ENCODE measurements around the gene ZC3H12D.
A peak's percentile ranks its signal among the peaks of the same experiment; 100 is the strongest.
"Not testable (repeated sequence)": the region's sequence is repeated elsewhere in the genome, so short reads cannot be mapped to it uniquely, and the experiment has no call there.

The ZC3H12D gene

DNA sequence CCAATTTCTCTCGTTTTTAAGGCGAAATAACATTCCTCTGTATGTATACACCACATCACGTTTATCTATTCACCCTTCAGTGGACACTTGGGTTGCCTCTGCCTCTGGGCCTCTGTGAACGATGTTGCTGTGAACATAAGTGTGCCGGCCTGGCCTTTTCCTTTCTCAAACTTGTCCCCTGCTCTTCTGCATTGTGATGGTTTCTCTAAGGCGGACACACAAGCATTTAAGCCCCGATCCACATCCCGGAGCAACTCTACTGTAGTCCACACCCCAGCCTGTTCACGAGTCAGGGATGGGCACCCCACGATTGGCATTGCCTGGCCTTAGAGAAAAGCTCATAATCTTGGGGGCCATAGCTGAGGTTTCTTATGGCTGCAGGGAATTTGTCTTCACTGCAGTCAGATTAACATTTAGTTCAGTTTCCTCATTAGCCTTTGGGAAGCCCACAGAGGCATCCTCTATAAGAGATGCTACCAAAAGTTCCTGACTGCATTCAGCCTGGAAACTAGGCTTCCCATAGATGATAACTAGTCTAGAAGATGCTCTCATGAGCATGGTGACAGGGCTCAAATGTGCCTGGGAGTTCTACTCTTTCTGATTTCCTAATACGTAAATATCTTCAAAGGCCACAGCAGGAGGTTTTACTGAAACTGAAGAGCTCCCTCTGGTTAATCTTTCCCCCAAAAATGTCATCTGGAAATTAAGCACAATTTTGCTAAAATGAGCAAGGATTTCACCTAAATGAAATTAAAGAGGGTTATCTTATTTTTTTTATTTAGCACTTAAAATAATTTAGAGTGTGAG lies 762 bp downstream of the ZC3H12D start:
- no peak for DNase-seq

DNA sequence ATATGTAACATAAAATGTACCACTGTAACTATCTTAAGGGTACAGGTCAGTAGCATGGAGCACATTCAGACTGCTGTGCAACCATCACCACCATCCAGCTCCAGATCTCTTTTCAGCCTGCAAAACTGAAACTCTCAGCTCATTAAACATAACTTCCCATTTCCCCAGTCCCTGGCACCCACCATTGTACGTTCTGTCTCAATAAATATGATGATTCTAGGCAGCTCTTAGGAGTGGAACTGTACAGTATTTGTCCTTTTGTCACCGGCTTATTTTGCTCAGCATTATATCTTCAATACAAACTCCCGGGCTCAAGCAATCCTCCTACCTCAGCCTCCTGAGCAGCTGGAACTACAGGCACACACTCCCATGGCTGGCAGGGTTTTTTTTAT lies 1.5 kb downstream of the ZC3H12D start:
- DNase-seq, result no peak

DNA sequence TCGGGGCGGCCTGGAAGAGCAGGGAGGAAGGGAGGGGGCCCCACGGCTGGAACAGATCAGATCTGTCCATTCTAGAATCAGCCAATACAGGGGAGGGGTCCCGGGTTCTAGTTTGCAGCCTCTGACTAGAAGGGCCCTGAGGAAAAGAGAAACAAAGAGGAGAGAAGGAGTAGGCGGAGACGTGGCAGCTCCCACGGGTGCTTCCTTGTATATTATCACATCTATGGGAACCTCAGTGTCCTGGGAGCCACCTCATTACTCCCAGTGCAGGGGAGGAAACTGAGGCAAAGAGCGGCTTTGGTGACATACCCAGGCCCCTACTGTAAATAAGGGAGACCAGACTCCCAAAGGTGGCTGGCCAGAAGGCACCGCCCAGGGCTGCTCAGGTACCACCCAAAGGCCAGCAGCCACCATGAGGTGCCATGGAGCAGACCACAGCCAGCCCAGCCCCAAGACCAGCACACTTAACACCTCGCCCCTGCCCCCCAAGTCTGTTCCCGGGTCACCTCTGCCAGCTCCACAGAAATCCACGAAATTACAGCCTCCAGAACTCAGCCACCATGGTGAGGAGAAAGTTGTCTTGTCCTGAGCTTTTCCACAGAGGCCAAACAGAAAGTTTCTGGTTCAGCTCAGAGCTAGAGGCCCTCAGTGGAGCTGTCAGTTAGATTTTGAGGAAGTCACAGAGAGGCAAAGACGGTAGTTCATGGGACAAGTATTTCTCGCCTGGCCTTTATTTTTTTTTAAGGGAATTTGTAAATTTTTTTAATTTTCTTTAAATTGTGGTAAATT lies 2.1 kb downstream of the ZC3H12D start:
- no peak for DNase-seq

GRCh38 chr6:149480502-149481280 lies 4.1 kb downstream of the ZC3H12D start:
- no peak for DNase-seq

DNA sequence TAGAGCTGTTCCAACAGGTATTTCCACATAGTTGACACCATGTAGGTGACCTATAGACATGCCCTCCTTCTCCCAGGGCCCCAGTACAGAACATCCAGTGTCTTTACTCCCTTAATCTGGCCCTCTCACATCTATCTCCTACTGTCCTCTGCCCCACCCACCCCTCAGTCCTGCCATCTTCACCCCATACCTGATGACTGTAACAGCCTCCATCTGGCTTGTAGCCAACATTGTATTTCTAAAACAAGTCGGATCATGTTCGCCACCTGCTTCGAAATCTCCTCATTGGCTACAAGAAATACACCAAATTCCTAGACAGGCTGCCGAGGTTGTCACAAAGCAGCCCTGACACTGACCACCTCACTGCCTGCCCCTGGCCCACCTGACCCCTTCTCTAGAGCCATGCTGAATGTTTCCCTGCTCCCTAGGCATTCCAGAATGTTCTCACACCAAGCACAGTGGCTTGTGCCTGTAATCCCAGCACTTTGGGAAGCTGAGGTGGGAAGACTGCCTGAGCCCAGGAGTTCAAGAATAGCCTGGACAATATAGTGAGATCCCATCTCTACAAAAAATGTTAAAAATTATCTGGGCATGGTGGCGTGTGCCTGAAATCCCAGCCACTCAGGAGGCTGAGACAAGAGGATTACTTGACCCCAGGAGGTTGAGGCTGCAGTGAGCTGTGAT lies 6.0 kb downstream of the ZC3H12D start:
- no peak for DNase-seq

- peak in 2 of 56 donors; percentile 5 to 8 for DNase-seq
Observed at GRCh38 chr6:149477544-149477943, 7.3 kb downstream of the ZC3H12D start.

GRCh38 chr6:149476789-149477455 lies 7.9 kb downstream of the ZC3H12D start:
- DNase-seq, result no peak

GRCh38 chr6:149474108-149474935 lies 10.5 kb downstream of the ZC3H12D start:
- DNase-seq, result no peak

GRCh38 chr6:149473080-149474052 lies 11.4 kb downstream of the ZC3H12D start:
- no peak for DNase-seq

DNA sequence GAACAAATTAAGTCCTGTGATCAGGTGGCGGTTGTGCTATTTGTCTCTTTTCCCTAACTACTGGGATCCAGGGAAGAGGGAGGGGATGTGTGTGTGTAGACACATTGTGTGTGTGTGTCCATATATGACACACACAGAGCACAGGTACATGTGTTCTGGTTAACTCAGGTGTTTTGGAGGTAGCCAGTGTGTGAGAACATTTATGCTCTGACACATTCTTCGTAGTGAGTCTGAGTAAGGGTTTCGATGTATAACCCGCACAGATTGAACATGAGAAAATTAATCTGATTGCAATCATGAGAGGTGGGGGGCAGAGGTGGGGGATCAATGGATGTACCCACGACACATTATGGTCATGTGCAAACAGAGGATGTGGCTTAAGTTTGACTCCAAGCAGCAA lies 12.6 kb downstream of the ZC3H12D start:
- DNase-seq, result no peak

DNA sequence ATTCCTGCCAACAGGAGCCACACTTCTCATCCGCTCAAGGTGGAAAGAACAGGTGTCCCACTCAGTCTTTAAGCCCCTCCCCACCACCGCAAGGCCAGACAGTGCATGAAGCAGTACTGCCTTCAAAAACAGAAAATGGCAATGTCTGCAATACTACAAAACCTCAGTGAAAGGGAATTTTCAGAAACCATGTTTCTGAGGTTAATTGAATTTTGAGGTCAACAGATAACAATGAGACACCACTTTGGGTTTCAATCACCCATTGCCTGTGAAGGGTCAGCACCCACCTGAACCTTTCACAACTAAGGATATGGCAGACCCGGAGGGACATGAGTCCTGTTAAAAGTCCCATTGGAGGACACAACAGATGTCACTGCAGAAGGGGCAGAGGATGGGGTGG lies 13.0 kb downstream of the ZC3H12D start:
- DNase-seq, result no peak

- no peak for DNase-seq
Observed at GRCh38 chr6:149470948-149471347, 13.9 kb downstream of the ZC3H12D start.

- DNase-seq, result no peak
Observed at GRCh38 chr6:149468179-149468578, 16.6 kb downstream of the ZC3H12D start.

DNA sequence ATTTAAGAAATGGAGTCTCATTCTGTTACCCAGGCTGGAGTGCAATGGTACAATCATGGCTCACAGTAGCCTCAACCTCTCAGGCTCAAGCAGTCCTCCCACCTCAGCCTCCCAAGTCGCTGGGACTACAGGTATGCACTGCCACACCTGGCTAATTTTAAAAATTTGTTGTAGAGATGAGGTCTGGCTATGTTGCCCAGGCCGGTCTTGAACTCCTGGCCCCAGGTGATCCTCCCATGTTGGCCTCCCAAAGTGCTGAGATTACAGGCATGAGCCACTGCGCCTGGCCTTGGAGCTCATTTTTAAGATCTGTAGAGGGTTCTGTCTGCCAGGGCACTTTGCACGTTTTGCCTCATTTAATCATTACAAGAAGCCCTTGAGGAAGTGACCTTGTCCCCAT lies 17.5 kb downstream of the ZC3H12D start:
- DNase-seq, result no peak

- no peak for DNase-seq
Observed at GRCh38 chr6:149464411-149464810, 20.4 kb downstream of the ZC3H12D start.

GRCh38 chr6:149463781-149464180 lies 21.0 kb downstream of the ZC3H12D start:
- DNase-seq, result no peak

DNA sequence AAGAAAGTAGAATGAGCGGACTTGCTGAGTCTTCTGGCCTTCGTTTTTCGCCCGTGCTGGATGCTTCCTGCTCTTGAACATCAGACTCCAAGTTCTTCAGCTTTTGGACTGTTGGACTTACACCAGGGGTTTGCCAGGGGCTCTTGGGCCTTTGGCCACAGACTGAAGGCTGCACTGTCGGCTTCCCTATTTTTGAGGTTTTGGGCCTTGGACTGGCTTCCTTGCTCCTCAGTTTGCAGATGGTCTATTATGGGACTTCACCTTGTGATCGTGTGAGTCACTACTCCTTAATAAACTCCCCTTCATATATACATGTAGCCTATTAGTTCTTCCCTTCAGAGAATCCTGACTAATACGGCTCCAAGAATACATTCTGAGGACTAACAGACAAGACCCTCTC lies 22.1 kb downstream of the ZC3H12D start:
- not testable (repeated sequence) for DNase-seq

DNA sequence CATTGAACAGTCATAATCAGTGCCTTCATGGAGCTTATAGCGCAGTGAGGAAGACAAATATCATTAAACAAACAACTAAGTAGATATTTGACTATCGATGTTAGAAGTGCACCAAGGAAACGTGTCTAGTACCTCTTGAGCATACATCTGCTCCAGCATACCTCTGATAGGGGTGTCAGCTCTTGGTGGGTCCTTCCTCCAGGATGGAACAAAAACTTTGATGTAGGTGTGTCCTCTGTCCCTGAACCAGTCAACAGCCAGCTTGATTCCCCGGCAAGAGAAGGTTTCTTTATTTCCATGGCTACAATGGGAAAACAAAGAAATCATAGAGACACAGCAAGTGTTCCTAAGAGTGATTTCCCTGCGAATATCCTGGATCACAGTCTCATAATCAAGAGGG lies 23.1 kb downstream of the ZC3H12D start:
- DNase-seq, result no peak

DNA sequence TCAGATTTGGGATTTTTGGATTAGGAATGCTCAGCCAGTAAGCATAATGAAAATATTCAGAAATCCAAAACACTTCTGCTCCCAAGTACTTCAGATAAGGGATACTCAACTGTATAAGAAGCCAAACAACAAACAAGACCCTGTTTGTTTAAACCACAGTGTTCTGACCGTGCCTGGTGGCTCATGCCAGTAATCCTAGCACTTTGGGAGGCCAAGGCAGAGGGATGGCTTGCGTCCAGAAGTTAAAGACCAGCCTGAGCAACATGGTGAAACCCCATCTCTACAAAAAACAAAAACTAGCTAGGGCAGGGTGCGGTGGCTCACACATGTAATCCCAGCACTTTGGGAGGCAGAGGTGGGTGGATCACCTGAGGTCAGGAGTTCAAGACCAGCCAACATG lies 24.6 kb downstream of the ZC3H12D start:
- not testable (repeated sequence) for DNase-seq
